GM18858 (cell line): ENCODE data around the gene GRXCR2.
"Not testable (repeated sequence)": the region's sequence is repeated elsewhere in the genome, so short reads cannot be mapped to it uniquely, and the experiment has no call there.

Experiments
- ATAC-seq: cut with Tn5 transposase; IDR thresholded peaks from one replicate; pipeline ENCODE4 v1.9.1; 2021; ENCODE audit not compliant: unreplicated experiment

Gene GRXCR2

GRCh38 chr5:145872914-145873313, at the start of gene GRXCR2:
TSS of gene GRXCR2 (minus strand) at chr5:145873014. CDS start at chr5:145872968, 46 bp downstream.
- ATAC-seq = no peak

- ATAC-seq = no peak
Observed at GRCh38 chr5:145922059-145922458, 49.2 kb upstream of the GRXCR2 start.

GRCh38 chr5:145921211-145921610, 48.4 kb upstream of the GRXCR2 start:
- no peak for ATAC-seq

- ATAC-seq = no peak
Observed at GRCh38 chr5:145920542-145921210, 47.9 kb upstream of the GRXCR2 start.

- ATAC-seq = no peak
Observed at GRCh38 chr5:145919413-145919812, 46.6 kb upstream of the GRXCR2 start.

GRCh38 chr5:145918397-145918796, 45.6 kb upstream of the GRXCR2 start:
- no peak for ATAC-seq

- no peak for ATAC-seq
Observed at GRCh38 chr5:145917288-145917687, 44.5 kb upstream of the GRXCR2 start.

- ATAC-seq = no peak
Observed at GRCh38 chr5:145915970-145916638, 43.3 kb upstream of the GRXCR2 start.

GRCh38 chr5:145913701-145914100, 40.9 kb upstream of the GRXCR2 start:
- no peak for ATAC-seq

GRCh38 chr5:145912594-145912993, 39.8 kb upstream of the GRXCR2 start:
- ATAC-seq = no peak

- ATAC-seq = no peak
Observed at GRCh38 chr5:145912019-145912418, 39.2 kb upstream of the GRXCR2 start.

- ATAC-seq = no peak
Observed at GRCh38 chr5:145911164-145911563, 38.4 kb upstream of the GRXCR2 start.

- ATAC-seq = no peak
Observed at GRCh38 chr5:145908206-145908960, 35.6 kb upstream of the GRXCR2 start.

- no peak for ATAC-seq
Observed at GRCh38 chr5:145906401-145906800, 33.6 kb upstream of the GRXCR2 start.

- ATAC-seq = no peak
Observed at GRCh38 chr5:145904743-145905142, 31.9 kb upstream of the GRXCR2 start.

GRCh38 chr5:145903867-145904266, 31.1 kb upstream of the GRXCR2 start:
- ATAC-seq = no peak

- no peak for ATAC-seq
Observed at GRCh38 chr5:145903113-145903512, 30.3 kb upstream of the GRXCR2 start.

GRCh38 chr5:145902421-145902820, 29.6 kb upstream of the GRXCR2 start:
- ATAC-seq = no peak

- no peak for ATAC-seq
Observed at GRCh38 chr5:145898171-145898570, 25.4 kb upstream of the GRXCR2 start.

- ATAC-seq = not testable (repeated sequence)
Observed at GRCh38 chr5:145891378-145891777, 18.6 kb upstream of the GRXCR2 start.

GRCh38 chr5:145889611-145890010, 16.8 kb upstream of the GRXCR2 start:
- no peak for ATAC-seq

- ATAC-seq = peak; percentile 63
Observed at GRCh38 chr5:145887976-145888574, 15.3 kb upstream of the GRXCR2 start.
